ENCODE measurements around the gene CAMK2A. TPM values are rescaled to one million over a fixed set of nuclear protein-coding genes. Genes with fewer than 3 reads are reported as not detected.
A peak's percentile ranks its signal among the peaks of the same experiment; 100 is the strongest.

CAMK2A gene
- total and polyA plus RNA-seq, 2 experiments from 2014 or later: 0.18 TPM; not detected in 1

DNA sequence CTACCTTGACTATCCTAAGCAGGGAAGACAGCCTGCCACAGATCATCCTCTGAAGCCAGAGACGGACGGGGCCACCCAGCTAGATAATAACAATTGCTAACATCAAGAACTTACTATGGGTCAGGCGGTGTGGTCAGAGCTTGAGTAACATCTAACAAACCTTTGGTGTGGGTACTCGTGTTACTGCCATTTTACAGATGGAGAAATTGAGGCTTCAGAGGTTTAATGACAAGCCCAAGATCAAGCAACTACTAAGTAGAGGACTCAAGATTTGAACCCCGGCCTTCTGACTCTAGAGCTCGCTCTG is 29.9 kb upstream of the CAMK2A start:
- H3K27me3 ChIP-seq (ENCODE audit: insufficient read depth): no peaks in the 10 kb centered on the region
- H3K36me3 Mint-ChIP-seq (ENCODE audit: low read depth): no peaks in the 10 kb centered on the region
- no peaks in the 10 kb centered on the region for H4K20me1 ChIP-seq (replicated peaks; ENCODE audit: insufficient read depth)
- H3K79me2 ChIP-seq (replicated peaks; ENCODE audit: insufficient read depth): no peaks in the 10 kb centered on the region
- no peak overlapping the region for H3K27ac ChIP-seq (ENCODE audit: low read depth)
- peaks cover 9% of the 10 kb centered on the region for H3K27me3 Mint-ChIP-seq (ENCODE audit: insufficient read depth, low read depth, poor library complexity)
- H2AFZ ChIP-seq: peak overlapping the region; percentile 66; the same call in 1 of the 2 replicates
- no peaks in the 10 kb centered on the region for H3K4me1 ChIP-seq (ENCODE audit: insufficient read depth)
- no peaks in the 10 kb centered on the region for H3K9me2 ChIP-seq (ENCODE audit: insufficient read depth)
- H3K9me3 Mint-ChIP-seq: no peaks in the 10 kb centered on the region
- no peaks in the 10 kb centered on the region for H3K36me3 ChIP-seq (ENCODE audit: insufficient read depth)
- no peak overlapping the region for H3K4me3 ChIP-seq
- ATAC-seq (no peak), DNase-seq (ENCODE audit: low spot score) (no peak)
- no peaks in the 10 kb centered on the region for H3F3A ChIP-seq (replicated peaks; ENCODE audit: low read depth)
- H3K27ac Mint-ChIP-seq: no peak overlapping the region
- TF ChIP-seq ZNF114 (CRISPR knock-in tag; IDR thresholded peaks at IDR 0.05): no peak
- TF ChIP-seq EZH2phosphoT487 (IDR thresholded peaks at IDR 0.05; ENCODE audit: unreplicated experiment): no peak
- TF ChIP-seq EZH2 (IDR thresholded peaks at IDR 0.05; ENCODE audit: low read depth, unreplicated experiment): no peak
- no peak for TF ChIP-seq STAT1 (IDR thresholded peaks at IDR 0.05; ENCODE audit: unreplicated experiment)
- TF ChIP-seq, protein P1, sequence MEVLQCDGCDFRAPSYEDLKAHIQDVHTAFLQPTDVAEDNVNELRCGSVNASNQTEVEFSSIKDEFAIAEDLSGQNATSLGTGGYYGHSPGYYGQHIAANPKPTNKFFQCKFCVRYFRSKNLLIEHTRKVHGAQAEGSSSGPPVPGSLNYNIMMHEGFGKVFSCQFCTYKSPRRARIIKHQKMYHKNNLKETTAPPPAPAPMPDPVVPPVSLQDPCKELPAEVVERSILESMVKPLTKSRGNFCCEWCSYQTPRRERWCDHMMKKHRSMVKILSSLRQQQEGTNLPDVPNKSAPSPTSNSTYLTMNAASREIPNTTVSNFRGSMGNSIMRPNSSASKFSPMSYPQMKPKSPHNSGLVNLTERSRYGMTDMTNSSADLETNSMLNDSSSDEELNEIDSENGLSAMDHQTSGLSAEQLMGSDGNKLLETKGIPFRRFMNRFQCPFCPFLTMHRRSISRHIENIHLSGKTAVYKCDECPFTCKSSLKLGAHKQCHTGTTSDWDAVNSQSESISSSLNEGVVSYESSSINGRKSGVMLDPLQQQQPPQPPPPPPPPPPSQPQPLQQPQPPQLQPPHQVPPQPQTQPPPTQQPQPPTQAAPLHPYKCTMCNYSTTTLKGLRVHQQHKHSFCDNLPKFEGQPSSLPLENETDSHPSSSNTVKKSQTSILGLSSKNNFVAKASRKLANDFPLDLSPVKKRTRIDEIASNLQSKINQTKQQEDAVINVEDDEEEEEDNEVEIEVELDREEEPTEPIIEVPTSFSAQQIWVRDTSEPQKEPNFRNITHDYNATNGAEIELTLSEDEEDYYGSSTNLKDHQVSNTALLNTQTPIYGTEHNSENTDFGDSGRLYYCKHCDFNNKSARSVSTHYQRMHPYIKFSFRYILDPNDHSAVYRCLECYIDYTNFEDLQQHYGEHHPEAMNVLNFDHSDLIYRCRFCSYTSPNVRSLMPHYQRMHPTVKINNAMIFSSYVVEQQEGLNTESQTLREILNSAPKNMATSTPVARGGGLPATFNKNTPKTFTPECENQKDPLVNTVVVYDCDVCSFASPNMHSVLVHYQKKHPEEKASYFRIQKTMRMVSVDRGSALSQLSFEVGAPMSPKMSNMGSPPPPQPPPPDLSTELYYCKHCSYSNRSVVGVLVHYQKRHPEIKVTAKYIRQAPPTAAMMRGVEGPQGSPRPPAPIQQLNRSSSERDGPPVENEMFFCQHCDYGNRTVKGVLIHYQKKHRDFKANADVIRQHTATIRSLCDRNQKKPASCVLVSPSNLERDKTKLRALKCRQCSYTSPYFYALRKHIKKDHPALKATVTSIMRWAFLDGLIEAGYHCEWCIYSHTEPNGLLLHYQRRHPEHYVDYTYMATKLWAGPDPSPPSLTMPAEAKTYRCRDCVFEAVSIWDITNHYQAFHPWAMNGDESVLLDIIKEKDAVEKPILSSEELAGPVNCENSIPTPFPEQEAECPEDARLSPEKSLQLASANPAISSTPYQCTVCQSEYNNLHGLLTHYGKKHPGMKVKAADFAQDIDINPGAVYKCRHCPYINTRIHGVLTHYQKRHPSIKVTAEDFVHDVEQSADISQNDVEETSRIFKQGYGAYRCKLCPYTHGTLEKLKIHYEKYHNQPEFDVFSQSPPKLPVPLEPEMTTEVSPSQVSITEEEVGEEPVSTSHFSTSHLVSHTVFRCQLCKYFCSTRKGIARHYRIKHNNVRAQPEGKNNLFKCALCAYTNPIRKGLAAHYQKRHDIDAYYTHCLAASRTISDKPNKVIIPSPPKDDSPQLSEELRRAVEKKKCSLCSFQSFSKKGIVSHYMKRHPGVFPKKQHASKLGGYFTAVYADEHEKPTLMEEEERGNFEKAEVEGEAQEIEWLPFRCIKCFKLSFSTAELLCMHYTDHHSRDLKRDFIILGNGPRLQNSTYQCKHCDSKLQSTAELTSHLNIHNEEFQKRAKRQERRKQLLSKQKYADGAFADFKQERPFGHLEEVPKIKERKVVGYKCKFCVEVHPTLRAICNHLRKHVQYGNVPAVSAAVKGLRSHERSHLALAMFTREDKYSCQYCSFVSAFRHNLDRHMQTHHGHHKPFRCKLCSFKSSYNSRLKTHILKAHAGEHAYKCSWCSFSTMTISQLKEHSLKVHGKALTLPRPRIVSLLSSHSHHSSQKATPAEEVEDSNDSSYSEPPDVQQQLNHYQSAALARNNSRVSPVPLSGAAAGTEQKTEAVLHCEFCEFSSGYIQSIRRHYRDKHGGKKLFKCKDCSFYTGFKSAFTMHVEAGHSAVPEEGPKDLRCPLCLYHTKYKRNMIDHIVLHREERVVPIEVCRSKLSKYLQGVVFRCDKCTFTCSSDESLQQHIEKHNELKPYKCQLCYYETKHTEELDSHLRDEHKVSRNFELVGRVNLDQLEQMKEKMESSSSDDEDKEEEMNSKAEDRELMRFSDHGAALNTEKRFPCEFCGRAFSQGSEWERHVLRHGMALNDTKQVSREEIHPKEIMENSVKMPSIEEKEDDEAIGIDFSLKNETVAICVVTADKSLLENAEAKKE (CRISPR knock-in tag; IDR thresholded peaks at IDR 0.05): no peak
- TF ChIP-seq ZNF331 (CRISPR knock-in tag; IDR thresholded peaks at IDR 0.05; ENCODE audit: low read depth): no peak
- TF ChIP-seq JUNB (IDR thresholded peaks at IDR 0.05; ENCODE audit: unreplicated experiment): no peak
- no peak for TF ChIP-seq CREB1 (CRISPR knock-in tag; IDR thresholded peaks at IDR 0.05; ENCODE audit: low read depth)
- TF ChIP-seq, protein P2, sequence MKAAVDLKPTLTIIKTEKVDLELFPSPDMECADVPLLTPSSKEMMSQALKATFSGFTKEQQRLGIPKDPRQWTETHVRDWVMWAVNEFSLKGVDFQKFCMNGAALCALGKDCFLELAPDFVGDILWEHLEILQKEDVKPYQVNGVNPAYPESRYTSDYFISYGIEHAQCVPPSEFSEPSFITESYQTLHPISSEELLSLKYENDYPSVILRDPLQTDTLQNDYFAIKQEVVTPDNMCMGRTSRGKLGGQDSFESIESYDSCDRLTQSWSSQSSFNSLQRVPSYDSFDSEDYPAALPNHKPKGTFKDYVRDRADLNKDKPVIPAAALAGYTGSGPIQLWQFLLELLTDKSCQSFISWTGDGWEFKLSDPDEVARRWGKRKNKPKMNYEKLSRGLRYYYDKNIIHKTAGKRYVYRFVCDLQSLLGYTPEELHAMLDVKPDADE (IDR thresholded peaks at IDR 0.05): no peak
- TF ChIP-seq POLR2AphosphoS5 (IDR thresholded peaks at IDR 0.05; ENCODE audit: low read depth): no peak
- TF ChIP-seq, protein P3, sequence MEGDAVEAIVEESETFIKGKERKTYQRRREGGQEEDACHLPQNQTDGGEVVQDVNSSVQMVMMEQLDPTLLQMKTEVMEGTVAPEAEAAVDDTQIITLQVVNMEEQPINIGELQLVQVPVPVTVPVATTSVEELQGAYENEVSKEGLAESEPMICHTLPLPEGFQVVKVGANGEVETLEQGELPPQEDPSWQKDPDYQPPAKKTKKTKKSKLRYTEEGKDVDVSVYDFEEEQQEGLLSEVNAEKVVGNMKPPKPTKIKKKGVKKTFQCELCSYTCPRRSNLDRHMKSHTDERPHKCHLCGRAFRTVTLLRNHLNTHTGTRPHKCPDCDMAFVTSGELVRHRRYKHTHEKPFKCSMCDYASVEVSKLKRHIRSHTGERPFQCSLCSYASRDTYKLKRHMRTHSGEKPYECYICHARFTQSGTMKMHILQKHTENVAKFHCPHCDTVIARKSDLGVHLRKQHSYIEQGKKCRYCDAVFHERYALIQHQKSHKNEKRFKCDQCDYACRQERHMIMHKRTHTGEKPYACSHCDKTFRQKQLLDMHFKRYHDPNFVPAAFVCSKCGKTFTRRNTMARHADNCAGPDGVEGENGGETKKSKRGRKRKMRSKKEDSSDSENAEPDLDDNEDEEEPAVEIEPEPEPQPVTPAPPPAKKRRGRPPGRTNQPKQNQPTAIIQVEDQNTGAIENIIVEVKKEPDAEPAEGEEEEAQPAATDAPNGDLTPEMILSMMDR (conservative IDR thresholded peaks at IDR 0.05; ENCODE audit: low read depth in 2 of 2): no peak
- TF ChIP-seq, protein P4, sequence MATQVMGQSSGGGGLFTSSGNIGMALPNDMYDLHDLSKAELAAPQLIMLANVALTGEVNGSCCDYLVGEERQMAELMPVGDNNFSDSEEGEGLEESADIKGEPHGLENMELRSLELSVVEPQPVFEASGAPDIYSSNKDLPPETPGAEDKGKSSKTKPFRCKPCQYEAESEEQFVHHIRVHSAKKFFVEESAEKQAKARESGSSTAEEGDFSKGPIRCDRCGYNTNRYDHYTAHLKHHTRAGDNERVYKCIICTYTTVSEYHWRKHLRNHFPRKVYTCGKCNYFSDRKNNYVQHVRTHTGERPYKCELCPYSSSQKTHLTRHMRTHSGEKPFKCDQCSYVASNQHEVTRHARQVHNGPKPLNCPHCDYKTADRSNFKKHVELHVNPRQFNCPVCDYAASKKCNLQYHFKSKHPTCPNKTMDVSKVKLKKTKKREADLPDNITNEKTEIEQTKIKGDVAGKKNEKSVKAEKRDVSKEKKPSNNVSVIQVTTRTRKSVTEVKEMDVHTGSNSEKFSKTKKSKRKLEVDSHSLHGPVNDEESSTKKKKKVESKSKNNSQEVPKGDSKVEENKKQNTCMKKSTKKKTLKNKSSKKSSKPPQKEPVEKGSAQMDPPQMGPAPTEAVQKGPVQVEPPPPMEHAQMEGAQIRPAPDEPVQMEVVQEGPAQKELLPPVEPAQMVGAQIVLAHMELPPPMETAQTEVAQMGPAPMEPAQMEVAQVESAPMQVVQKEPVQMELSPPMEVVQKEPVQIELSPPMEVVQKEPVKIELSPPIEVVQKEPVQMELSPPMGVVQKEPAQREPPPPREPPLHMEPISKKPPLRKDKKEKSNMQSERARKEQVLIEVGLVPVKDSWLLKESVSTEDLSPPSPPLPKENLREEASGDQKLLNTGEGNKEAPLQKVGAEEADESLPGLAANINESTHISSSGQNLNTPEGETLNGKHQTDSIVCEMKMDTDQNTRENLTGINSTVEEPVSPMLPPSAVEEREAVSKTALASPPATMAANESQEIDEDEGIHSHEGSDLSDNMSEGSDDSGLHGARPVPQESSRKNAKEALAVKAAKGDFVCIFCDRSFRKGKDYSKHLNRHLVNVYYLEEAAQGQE (IDR thresholded peaks at IDR 0.05; ENCODE audit: unreplicated experiment): no peak
- TF ChIP-seq NANOG (IDR thresholded peaks at IDR 0.05; ENCODE audit: borderline replicate concordance): no peak
- no peak overlapping the region for H3K4me2 ChIP-seq
- peaks cover 11% of the 10 kb centered on the region for H3K4me1 Mint-ChIP-seq
- no peak overlapping the region for H3K4me3 Mint-ChIP-seq
